Thyroid gland (tissue), 4 donors: ENCODE measurements around the gene DDX51. TPM values are rescaled to one million over a fixed set of nuclear protein-coding genes. Genes with fewer than 3 reads are reported as not detected.
A peak's percentile ranks its signal among the peaks of the same experiment; 100 is the strongest.

Experiments
- DNase-seq, 2 donors: peaks; one replicate each; pipeline ENCODE4 v3.0.0-alpha.2; 2019
- H3K27ac ChIP-seq, 3 donors: fragments of 200-600 bp; sonication (generic); 1 replicate in 2 of 3; 2 replicates in 1 of 3; pipeline ENCODE4 v1.5.1; 2016 to 2019; ENCODE audit warnings: mild to moderate bottlenecking in 1 of 3, moderate library complexity in 1 of 3
- H3K27me3 ChIP-seq: fragments of 200-600 bp; sonication (generic); one replicate; pipeline ENCODE4 v1.5.1; 2019
- H3K36me3 ChIP-seq, 2 donors: fragments of 200-600 bp; sonication (generic); one replicate each; pipeline ENCODE4 v1.5.1; 2016 to 2019
- H3K4me1 ChIP-seq, 2 donors: fragments of 200-600 bp; sonication (generic); one replicate each; pipeline ENCODE4 v1.5.1; 2017 to 2019
- H3K4me3 ChIP-seq, 3 donors: fragments of 200-600 bp; sonication (generic); replicated peaks in 1 of 3; 1 replicate in 2 of 3; 2 replicates in 1 of 3; pipeline ENCODE4 v1.5.1; 2016; ENCODE audit warnings: mild to moderate bottlenecking in 1 of 3
- H3K9me3 ChIP-seq: fragments of 200-600 bp; sonication (generic); one replicate; pipeline ENCODE4 v1.5.1; 2017
- CTCF ChIP-seq, 6 experiments: fragments of 200-600 bp in 3 of 6; fragments of 450-650 bp in 3 of 6; sonication (generic) in 3 of 6; IDR thresholded peaks; one replicate each; pipeline ENCODE4 v1.5.1; 2016 to 2019; ENCODE audit warnings: antibody characterized with exemption in 6 of 6, mild to moderate bottlenecking in 2 of 6, inconsistent platforms in 1 of 6, moderate library complexity in 1 of 6
- POLR2A ChIP-seq, 2 donors: fragments of 450-650 bp; IDR thresholded peaks; one replicate each; pipeline ENCODE4 v1.6.1; 2017; ENCODE audit warnings: antibody characterized with exemption in 2 of 2, mild to moderate bottlenecking in 2 of 2, moderate library complexity in 1 of 2
- WGBS, 2 donors: methylation state at CpG; one replicate each; pipeline ENCODE4 v1.1.5; 2017; 5-methylcytosine and 5-hydroxymethylcytosine counted together
- intact Hi-C: fragments of 100-400 bp; cut with DNase I; formaldehyde crosslinking; loops from one replicate; pipeline ENCODE4 v1.15.1; 2023
- total RNA-seq, 4 donors: library from RNA; depleted of rRNA; stranded (reverse); fragments of >200 nt; gene quantifications; one replicate each; pipeline ENCODE4 v1.2.3, GENCODE V29; 2016

DDX51 gene
- total RNA-seq: 10 to 100 TPM; 11.2 to 23.1 (median 13.7) TPM

GRCh38 chr12:132144115-132144809 lies at the start of gene DDX51, which contains the start of gene NOC4L:
DDX51 (minus strand) TSS chr12:132144319; CDS start chr12:132144296, 23 bp downstream.
NOC4L (plus strand) TSS chr12:132144457; CDS start chr12:132144489, 32 bp downstream.
- intact Hi-C loops: loop anchor here (10.0 kb wide), 2 partner anchors 59 to 351 kb away; partner anchors contain the start of gene FBRSL1
- peak within 1 kb of the TSS; percentile 74 to 83 (median 80) for H3K27ac ChIP-seq

GRCh38 chr12:132191715-132192553 lies 47.8 kb upstream of the DDX51 start:
- Histone ChIP-seq H3K9me3 (no peaks in the 10 kb centered on the region), H3K4me1 (peaks cover 15 to 23% of the 10 kb centered on the region in 2 donors), H3K4me3 (no peak overlapping the region), H3K27ac (no peak overlapping the region), H3K36me3 (no peaks in the 10 kb centered on the region), H3K27me3 (no peaks in the 10 kb centered on the region)
- intact Hi-C loops: no loop called here
- DNase-seq: peak; percentile 26 to 48
- TF ChIP-seq POLR2A (IDR thresholded peaks at IDR 0.05): no peak
- peak in 1 of 6 experiments; percentile 9 for TF ChIP-seq CTCF (IDR thresholded peaks at IDR 0.05)
- 59 to 70% methylated on average over 31 of the region's 31 CpGs for WGBS, 2 donors

More at GRCh38 chr12:132144115-132144809, at the start of gene DDX51, which contains the start of gene NOC4L:
- peak; percentile 92 to 94 for DNase-seq
- peaks cover 18 to 21% of the 10 kb centered on the region in 2 donors for H3K4me1 ChIP-seq
- H3K4me3 ChIP-seq: peak within 1 kb of the TSS; percentile 45 to 94 (median 92)
- WGBS, 2 donors: 1% methylated on average over 15 of the region's 100 CpGs
- TF ChIP-seq CTCF (IDR thresholded peaks at IDR 0.05) (peak in 2 of 6 experiments; percentile 13 to 45), POLR2A (IDR thresholded peaks at IDR 0.05) (peak in 1 of 2 donors; percentile 68)
- no peaks in the 10 kb centered on the region for H3K9me3 ChIP-seq
- H3K27me3 ChIP-seq: no peaks in the 10 kb centered on the region
- H3K36me3 ChIP-seq: peaks cover 26 to 29% of the 10 kb centered on the region in 2 donors

GRCh38 chr12:132190834-132191500 lies 46.8 kb upstream of the DDX51 start:
- no peak for DNase-seq
- H3K9me3 ChIP-seq: no peaks in the 10 kb centered on the region
- peaks cover 15 to 23% of the 10 kb centered on the region in 2 donors for H3K4me1 ChIP-seq
- TF ChIP-seq CTCF (IDR thresholded peaks at IDR 0.05): no peak
- TF ChIP-seq POLR2A (IDR thresholded peaks at IDR 0.05): no peak
- H3K27me3 ChIP-seq: no peaks in the 10 kb centered on the region
- no peak overlapping the region for H3K4me3 ChIP-seq
- no peaks in the 10 kb centered on the region for H3K36me3 ChIP-seq
- intact Hi-C loops: no loop called here
- WGBS, 2 donors: 90 to 91% methylated on average over 30 of the region's 30 CpGs
- H3K27ac ChIP-seq: no peak overlapping the region

GRCh38 chr12:132190012-132190755 lies 46.1 kb upstream of the DDX51 start:
- WGBS, 2 donors: 22 to 72% methylated on average over 31 of the region's 59 CpGs
- no peaks in the 10 kb centered on the region for H3K27me3 ChIP-seq
- H3K4me1 ChIP-seq: peaks cover 15 to 22% of the 10 kb centered on the region in 2 donors
- H3K36me3 ChIP-seq: no peaks in the 10 kb centered on the region
- no peak for TF ChIP-seq POLR2A (IDR thresholded peaks at IDR 0.05)
- no peak for TF ChIP-seq CTCF (IDR thresholded peaks at IDR 0.05)
- H3K27ac ChIP-seq: peak overlapping the region; percentile 9 to 11 (median 11)
- H3K9me3 ChIP-seq: no peaks in the 10 kb centered on the region
- intact Hi-C loops: no loop called here
- peak overlapping the region; percentile 18 to 32 (median 20) for H3K4me3 ChIP-seq
- peak in 1 of 2 donors; percentile 26 for DNase-seq
